GM19240 (cell line): Measurements from ENCODE around the gene ACTR6.
A peak's percentile ranks its signal among the peaks of the same experiment; 100 is the strongest.
"Not testable (repeated sequence)": the region's sequence is repeated elsewhere in the genome, so short reads cannot be mapped to it uniquely, and the experiment has no call there.

Source experiments
- DNase-seq: peaks from one replicate; pipeline ENCODE4 v3.0.0; 2011; ENCODE audit warnings: low spot score; ENCODE audit not compliant: insufficient read length

The ACTR6 gene

GRCh38 chr12:100184549-100185145, 16.0 kb upstream of the ACTR6 start:
- DNase-seq = no peak

GRCh38 chr12:100185361-100185894, 15.2 kb upstream of the ACTR6 start:
- DNase-seq = peak; percentile 6

DNA sequence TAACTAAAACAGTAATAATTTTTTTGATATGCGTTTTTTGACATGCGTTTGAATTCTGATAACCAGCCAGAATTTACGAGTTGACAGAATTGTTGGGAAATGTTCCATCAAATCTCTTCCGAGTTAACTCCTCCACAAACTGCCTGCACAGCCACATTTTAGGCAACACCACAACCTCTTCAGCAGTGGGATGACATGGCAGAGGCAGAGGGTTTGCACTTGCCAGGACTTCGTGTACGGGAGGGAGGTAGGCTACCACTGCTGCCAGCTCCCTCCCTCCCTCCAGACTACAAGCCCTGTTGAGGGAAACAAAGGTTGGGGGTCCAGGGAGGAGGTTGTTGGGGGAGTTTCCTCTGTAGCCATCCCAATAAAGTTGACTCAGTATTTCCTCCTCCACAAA, 14.5 kb upstream of the ACTR6 start:
- DNase-seq = no peak

DNA sequence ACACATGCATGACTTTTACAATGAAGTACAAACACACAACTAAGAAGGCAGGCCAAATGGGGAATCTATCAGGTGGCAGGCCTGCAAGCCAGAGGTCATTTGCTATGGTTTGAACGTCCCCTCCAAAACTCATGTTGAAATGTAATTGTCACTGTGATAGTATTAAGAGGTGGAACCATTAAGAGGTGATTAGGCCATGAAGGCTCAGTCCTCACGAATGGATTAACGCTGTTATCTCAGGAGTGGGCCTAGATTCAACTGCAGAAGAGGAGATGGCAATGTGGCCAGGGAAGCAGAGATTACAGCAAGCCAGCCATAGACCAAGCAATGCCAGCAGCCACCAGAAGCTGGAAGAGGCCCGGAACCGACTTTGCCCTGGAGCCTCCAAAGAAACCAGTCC, 13.5 kb upstream of the ACTR6 start:
- DNase-seq = no peak

DNA sequence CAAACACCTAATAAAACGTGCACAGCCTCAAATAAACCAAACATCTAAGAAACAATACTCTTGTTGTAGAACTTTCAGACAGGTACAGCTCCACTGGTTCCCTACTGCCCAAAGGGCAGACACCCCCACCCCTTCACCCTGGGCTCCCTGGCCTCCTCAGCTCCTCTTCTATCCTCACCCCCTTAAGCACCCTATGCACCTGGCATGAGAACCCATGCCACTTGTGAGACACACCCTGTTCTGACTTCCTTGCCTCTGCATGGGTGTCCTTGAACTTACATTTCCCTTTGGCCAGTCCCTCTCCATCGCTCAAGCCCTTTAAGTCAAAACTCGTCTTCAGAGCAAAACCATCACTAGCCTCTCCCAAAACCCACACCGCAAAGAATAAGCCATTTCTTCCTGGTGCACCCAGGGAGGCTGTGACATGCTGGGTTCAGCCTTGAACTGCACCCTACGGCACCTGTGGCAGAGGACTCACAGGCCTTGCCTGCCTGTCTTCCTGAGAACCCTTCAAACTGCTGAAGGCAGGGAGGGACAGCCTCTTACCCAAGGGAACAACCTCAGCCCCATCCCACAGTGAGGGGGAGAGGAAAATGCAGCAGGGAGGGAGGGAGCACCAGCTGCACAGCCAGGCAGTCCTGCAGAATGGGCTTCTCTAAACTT, 12.6 kb upstream of the ACTR6 start:
- DNase-seq = no peak

DNA sequence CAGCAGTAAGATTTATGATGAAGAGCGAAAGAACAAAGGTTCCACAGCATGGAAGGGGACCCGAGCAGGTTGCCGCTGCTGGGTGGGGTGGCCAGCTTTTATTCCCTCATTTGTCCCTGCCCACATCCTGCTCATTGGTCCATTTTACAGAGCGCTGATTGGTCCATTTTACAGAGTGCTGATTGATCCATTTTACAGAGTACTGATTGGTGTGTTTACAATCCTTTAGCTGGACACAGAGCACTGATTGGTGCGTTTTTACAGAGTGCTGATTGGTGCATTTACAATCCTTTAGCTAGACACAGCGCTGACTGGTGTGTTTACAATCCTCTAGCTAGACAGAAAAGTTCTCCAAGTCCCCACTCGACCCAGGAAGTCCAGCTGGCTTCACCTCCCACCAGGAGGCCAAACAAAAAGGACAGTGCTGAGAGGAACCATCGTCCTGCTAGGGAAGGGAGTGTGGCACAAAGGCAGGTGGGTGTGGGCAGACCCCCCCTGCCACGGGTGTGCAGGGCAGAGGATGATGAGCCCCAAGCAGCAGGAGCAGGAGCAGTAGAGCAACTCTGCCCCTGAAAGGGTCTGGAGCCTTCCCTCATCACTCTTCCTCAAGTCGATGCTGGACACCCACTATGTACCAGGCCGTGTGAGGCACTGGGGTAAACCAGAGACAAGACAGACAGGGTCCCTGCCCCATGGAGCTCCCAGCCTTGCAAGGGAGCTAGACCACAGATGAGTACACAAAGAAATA, 11.6 kb upstream of the ACTR6 start:
- DNase-seq = not testable (repeated sequence)

- DNase-seq = no peak
Observed at GRCh38 chr12:100189636-100190394, 10.8 kb upstream of the ACTR6 start.

DNA sequence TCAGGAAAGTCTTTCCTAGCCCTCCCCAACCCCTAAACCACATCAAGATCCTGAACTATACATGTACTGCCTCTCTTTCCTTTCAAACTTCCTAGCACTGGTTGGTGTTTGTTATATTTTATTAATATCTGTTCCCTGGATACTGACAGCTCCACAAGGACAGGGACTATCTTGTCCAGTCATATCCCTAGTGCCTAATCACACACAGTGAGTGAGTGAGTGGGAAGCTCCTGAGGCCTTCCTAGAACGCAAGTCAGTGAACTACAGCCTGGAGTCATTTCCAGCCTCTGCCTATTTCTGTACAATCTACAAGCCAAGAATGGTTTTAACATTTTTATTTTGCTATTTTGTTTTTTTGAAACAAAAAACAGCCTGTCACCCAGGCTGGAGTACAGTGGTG, 7.5 kb upstream of the ACTR6 start:
- no peak for DNase-seq

DNA sequence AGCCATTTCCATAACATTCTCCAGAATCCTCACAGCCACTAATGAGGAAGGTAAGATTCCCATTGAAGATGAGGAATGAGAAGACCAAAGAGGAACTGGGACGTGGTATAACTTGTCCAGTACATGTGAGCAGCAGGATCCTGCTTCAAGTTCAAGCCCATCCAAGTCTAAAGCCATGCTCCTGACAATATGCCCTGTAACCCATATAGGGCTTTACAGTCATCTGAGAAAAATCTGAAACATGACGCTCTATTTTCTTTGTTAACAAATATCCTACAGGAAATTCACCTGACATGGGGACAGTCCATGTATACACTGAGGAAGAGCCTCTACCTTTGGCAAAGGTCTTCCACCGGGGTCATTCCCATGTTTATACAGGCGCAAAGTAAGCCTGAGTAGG, 3.1 kb upstream of the ACTR6 start:
- no peak for DNase-seq

DNA sequence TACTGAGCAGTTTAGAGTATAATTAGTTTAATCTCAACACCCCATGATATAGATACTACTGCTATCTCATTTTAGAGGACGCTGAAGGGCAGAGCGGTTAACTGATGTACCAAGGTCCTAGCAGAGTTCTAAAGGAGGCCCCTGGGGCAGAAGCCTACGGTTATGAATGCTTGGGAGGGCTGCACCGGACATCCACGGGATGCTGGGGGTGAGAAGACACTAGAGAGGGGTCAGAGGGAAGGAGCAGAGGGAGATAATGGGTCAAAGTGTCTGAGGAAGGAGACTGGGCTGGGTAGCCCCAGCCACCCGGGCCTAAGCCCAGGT, 1.6 kb upstream of the ACTR6 start:
- DNase-seq = no peak

GRCh38 chr12:100199347-100200149, 1.1 kb upstream of the ACTR6 start:
- peak; percentile 60 for DNase-seq

- no peak for DNase-seq
Observed at GRCh38 chr12:100201604-100202423, 1.2 kb downstream of the ACTR6 start.

DNA sequence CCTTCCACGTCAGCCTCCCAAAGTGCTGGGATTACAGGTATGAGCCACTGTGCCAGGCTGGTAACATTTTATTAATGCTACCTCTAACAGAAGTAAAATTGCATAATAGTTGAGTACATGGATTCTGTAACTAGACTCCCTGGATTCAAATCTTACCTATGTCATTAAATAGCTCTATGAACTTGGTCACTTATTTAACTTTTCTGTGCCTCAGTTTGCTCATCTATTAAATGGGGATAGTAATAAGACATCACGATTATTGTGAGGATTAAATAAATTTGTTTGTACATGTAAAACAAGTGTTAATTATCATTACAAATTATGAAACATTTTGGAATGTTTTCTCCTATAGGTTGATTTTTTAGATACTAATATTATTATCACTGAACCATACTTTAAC, 6.7 kb downstream of the ACTR6 start:
- no peak for DNase-seq

DNA sequence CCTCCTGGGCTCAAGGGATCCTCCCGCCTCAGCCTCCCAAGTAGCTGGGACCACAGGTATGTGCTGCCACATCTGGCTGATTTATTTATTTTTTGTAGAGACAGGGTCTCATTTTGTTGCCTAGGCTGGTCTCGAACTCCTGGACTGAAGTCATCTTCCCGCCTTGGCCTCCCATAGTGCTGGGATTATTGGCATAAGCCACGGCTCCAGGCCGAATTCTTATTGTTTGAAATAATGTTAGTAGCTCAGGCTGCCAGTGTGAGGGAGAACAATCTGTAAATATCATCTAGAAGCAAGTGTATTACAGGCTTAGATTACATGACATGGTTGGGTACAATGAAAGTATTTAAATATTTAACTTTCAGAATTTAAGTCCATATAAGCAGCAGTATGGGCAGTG, 8.2 kb downstream of the ACTR6 start:
- no peak for DNase-seq

- no peak for DNase-seq
Observed at GRCh38 chr12:100211698-100212097, 11.1 kb downstream of the ACTR6 start.

GRCh38 chr12:100213016-100213891, 12.6 kb downstream of the ACTR6 start:
- DNase-seq = no peak

GRCh38 chr12:100214518-100214917, 13.9 kb downstream of the ACTR6 start:
- no peak for DNase-seq

DNA sequence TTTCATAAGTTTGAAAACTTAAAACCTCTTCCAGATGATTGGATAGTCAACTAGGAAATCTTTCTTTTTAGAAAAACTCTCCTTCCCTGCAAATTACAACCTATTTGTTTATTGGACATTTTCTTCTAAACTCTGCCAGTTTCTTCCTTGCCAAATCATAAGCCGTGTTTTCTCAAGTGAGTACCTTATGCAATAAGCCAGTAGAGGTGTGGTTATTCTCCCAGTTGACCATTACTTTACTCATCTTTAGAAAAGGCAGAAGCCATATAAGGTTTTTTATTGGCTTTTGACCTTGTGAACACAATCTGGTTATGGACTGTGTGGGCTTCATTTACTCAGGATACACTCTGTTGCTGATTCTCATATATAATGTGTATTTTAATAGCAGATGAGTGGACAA, 14.6 kb downstream of the ACTR6 start:
- no peak for DNase-seq

DNA sequence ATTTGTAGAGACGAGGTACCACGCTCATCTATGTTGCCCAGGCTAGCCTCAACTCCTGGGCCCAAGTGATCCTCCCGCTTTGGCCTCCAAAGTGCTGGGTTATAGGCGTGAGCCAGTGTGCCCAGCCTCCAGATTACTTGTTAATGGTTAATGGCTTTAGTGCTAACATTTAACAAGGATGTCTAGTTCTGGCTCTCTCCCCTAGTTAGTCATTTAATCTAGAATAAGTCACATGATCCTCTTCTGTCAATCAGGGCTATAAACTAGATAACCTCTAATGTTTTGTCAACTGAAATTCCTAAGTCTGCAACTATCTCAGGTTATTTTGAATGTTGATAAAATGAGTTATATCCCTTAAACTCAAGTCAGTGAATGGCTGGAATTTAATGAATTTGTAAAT, 15.7 kb downstream of the ACTR6 start:
- no peak for DNase-seq
